ENCODE measurements around the gene PGAP2. TPM values are rescaled to one million over a fixed set of nuclear protein-coding genes. Genes with fewer than 3 reads are reported as not detected.

PGAP2 gene
- total and polyA plus RNA-seq, 2 of the 13 experiments (the other 11 are each of a cell fraction or from before 2014, with no cell fraction given) = 21.5 to 47.8 TPM

DNA sequence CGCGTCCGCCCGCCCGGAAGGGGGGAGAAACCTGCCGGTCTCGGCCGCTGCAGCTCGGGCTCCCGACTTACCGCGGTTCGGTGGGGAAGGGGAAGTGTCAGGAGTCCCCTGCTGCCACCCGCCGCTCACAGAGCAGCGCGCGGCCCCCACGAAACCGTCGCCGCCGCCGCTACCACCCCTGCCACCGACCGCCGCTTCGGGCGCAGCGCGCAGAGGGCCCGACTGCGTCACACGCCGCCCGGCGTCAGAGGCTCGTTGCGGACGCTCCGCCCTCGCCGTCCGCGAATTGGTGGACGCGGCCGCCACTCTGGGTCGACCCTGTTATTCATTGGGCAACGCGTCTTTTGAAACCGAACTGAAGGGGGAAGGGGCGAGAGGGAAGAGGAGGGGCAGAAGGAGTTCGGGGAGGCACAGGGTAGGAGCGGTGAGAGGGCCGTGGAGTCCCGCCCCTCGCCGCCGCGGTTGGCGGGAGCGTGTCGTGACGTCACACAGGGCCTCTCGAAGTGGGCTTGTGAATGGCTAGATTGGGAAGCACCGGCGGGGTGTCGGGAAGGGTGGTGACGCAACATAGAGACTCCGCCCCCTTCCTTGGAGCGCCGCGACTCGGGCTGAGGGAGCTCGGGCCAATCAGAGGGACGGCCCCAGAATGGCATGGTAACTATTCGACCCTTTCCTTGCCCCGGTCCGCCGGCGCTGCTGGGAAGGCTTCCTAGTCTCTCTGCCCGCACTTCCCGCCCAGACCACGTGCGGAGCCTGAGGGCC is 10.8 kb upstream of the PGAP2 start, which contains the start of gene NUP98 (continued):
- TF ChIP-seq, protein P1, sequence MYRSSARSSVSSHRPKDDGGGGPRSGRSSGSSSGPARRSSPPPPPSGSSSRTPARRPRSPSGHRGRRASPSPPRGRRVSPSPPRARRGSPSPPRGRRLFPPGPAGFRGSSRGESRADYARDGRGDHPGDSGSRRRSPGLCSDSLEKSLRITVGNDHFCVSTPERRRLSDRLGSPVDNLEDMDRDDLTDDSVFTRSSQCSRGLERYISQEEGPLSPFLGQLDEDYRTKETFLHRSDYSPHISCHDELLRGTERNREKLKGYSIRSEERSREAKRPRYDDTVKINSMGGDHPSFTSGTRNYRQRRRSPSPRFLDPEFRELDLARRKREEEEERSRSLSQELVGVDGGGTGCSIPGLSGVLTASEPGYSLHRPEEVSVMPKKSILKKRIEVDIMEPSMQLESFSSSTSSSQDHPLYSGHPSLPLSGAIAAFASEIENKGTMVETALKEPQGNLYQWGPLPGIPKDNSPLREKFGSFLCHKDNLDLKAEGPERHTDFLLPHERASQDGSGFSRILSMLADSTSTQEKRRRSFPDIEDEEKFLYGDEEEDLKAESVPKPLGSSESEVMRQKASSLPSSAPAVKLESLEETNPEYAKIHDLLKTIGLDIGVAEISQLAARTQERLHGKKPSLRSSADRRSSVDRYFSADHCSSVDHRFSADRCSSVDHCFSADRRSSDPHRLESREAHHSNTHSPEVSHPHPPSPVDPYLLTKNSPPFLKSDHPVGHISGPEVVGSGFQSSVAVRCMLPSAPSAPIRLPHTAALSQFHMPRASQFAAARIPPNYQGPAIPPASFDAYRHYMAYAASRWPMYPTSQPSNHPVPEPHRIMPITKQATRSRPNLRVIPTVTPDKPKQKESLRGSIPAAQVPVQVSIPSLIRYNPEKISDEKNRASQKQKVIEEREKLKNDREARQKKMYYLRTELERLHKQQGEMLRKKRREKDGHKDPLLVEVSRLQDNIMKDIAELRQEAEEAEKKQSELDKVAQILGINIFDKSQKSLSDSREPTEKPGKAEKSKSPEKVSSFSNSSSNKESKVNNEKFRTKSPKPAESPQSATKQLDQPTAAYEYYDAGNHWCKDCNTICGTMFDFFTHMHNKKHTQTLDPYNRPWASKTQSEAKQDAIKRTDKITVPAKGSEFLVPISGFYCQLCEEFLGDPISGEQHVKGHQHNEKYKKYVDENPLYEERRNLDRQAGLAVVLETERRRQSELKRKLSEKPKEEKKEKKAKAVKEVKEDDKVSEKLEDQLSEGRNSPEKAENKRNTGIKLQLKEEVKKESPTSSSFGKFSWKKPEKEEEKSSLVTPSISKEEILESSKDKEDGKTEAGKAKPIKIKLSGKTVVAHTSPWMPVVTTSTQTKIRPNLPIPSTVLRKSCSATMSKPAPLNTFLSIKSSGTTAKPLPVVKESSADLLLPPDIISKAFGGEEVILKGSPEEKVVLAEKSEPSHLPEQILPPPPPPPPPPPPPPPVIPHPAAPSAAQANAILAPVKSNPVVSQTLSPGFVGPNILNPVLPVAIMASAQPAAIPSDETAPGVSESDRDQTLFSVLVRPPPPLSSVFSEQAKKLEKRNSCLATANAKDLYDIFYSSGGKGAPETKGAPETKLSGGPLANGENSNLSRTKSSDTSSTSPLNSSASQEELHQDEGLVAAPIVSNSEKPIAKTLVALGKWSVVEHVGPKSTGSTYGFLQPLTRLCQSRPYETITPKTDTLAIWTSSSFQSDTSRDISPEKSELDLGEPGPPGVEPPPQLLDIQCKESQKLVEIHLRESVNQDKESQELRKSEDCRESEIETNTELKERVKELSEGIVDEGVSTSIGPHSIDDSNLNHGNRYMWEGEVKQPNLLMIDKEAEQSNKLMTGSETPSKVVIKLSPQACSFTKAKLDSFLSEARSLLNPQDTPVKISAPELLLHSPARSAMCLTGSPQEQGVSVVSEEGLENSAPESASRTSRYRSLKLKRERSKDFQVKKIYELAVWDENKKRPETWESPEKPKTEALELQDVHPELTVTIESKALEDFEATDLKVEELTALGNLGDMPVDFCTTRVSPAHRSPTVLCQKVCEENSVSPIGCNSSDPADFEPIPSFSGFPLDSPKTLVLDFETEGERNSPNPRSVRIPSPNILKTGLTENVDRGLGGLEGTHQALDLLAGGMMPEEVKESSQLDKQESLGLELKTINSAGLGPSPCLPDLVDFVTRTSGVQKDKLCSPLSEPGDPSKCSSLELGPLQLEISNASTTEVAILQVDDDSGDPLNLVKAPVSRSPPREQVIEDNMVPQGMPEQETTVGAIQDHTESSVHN (CRISPR knock-in tag; IDR thresholded peaks at IDR 0.05) = no peak; the same call in 1 of the 2 replicates
- TF ChIP-seq RXRA (CRISPR knock-in tag; IDR thresholded peaks at IDR 0.05) (peak; percentile 19), ZNF446 (CRISPR knock-in tag; IDR thresholded peaks at IDR 0.05) (no peak; the same call in 1 of the 2 replicates), ZNF274 (CRISPR knock-in tag; IDR thresholded peaks at IDR 0.05) (peak; percentile 82), ZNF10 (CRISPR knock-in tag; IDR thresholded peaks at IDR 0.05; ENCODE audit: borderline replicate concordance, low read depth) (no peak), ZSCAN12 (CRISPR knock-in tag; IDR thresholded peaks at IDR 0.05) (peak; percentile 74; the same call in 1 of the 2 replicates), ZNF30 (CRISPR knock-in tag; IDR thresholded peaks at IDR 0.05) (0 out of 2 replicates have a peak, but pooled peaks have one; percentile 70), ZNF557 (CRISPR knock-in tag; IDR thresholded peaks at IDR 0.05) (0 out of 2 replicates have a peak, but pooled peaks have one; percentile 82), CC2D1A (CRISPR knock-in tag; IDR thresholded peaks at IDR 0.05) (no peak)
- TF ChIP-seq, protein P2, sequence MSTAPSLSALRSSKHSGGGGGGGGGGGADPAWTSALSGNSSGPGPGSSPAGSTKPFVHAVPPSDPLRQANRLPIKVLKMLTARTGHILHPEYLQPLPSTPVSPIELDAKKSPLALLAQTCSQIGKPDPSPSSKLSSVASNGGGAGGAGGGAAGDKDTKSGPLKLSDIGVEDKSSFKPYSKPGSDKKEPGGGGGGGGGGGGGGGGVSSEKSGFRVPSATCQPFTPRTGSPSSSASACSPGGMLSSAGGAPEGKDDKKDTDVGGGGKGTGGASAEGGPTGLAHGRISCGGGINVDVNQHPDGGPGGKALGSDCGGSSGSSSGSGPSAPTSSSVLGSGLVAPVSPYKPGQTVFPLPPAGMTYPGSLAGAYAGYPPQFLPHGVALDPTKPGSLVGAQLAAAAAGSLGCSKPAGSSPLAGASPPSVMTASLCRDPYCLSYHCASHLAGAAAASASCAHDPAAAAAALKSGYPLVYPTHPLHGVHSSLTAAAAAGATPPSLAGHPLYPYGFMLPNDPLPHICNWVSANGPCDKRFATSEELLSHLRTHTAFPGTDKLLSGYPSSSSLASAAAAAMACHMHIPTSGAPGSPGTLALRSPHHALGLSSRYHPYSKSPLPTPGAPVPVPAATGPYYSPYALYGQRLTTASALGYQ (CRISPR knock-in tag; IDR thresholded peaks at IDR 0.05) = no peak; the same call in 1 of the 2 replicates
- TF ChIP-seq, protein P3, sequence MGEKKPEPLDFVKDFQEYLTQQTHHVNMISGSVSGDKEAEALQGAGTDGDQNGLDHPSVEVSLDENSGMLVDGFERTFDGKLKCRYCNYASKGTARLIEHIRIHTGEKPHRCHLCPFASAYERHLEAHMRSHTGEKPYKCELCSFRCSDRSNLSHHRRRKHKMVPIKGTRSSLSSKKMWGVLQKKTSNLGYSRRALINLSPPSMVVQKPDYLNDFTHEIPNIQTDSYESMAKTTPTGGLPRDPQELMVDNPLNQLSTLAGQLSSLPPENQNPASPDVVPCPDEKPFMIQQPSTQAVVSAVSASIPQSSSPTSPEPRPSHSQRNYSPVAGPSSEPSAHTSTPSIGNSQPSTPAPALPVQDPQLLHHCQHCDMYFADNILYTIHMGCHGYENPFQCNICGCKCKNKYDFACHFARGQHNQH (CRISPR knock-in tag; IDR thresholded peaks at IDR 0.05) = no peak; the same call in none of the 2 replicates
- TF ChIP-seq, protein P4, sequence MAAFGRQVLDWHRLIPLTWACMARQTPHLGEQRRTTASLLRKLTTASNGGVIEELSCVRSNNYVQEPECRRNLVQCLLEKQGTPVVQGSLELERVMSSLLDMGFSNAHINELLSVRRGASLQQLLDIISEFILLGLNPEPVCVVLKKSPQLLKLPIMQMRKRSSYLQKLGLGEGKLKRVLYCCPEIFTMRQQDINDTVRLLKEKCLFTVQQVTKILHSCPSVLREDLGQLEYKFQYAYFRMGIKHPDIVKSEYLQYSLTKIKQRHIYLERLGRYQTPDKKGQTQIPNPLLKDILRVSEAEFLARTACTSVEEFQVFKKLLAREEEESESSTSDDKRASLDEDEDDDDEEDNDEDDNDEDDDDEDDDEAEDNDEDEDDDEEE (CRISPR knock-in tag; IDR thresholded peaks at IDR 0.05) = peak; percentile 70

All from HepG2 (cell line).